ENCODE results near the gene TRIM37.
A peak's percentile ranks its signal among the peaks of the same experiment; 100 is the strongest.
"Not testable (repeated sequence)": the region's sequence is repeated elsewhere in the genome, so short reads cannot be mapped to it uniquely, and the experiment has no call there.

TRIM37 gene

GRCh38 chr17:59149051-59149450 is 42.4 kb upstream of the TRIM37 start:
- Histone ChIP-seq H3K36me3 (ENCODE audit: low read length) (peaks cover 5% of the 10 kb centered on the region; the same call in 1 of the 2 replicates), H3K27me3 (ENCODE audit: low read length) (no peaks in the 10 kb centered on the region), H3K9ac (ENCODE audit: low read length) (no peak overlapping the region), H4K20me1 (ENCODE audit: low read depth, low read length) (peaks cover 18% of the 10 kb centered on the region), H3K79me2 (ENCODE audit: insufficient read depth, low read length) (peaks cover 100% of the 10 kb centered on the region), H3F3A (ENCODE audit: insufficient read depth) (peaks cover 20% of the 10 kb centered on the region), H3K9me2 (replicated peaks; ENCODE audit: insufficient read depth, low read length) (no peaks in the 10 kb centered on the region), H3K4me3 (ENCODE audit: insufficient read depth, low read length, poor library complexity, severe bottlenecking) (no peak overlapping the region), H3K9me3 (ENCODE audit: insufficient read depth, low read length) (no peaks in the 10 kb centered on the region), H3K4me2 (ENCODE audit: low read depth, low read length, poor library complexity, severe bottlenecking) (peak overlapping the region; percentile 4), H2AFZ (ENCODE audit: low read depth, low read length, severe bottlenecking) (no peak overlapping the region), H3K27ac (ENCODE audit: low read depth, low read length) (no peak overlapping the region)
- TF ChIP-seq EZH2phosphoT487 (conservative IDR thresholded peaks at IDR 0.05; ENCODE audit: low read length) (no peak), CTCF (IDR thresholded peaks at IDR 0.05; ENCODE audit: insufficient read depth, low read length, poor library complexity, severe bottlenecking) (no peak)

DNA sequence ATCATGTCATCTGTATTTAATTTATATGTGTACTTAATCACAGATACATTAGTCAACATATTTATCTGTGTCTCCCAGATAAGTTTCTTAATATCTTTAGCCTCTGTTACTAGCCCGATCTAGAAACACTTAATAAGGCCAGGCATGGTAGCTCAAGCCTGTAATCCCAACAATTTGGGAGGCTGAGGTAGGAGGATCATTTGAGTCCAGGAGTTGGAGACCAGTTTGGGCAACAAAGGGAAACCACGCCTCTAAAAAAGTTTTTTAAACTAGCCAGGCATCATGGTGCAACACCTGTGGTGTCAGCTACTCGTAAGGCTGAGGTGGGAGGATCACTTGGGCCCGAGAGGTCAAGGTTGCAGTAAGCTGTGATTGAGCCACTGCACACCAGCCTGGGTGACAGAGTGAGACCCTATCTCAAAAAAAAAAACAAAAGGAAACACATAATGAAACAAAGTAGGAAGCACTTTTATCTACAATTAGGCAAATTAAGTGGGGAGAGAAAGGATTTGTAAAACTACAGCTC is 39.0 kb upstream of the TRIM37 start:
- peaks cover 18% of the 10 kb centered on the region for H4K20me1 ChIP-seq (ENCODE audit: low read depth, low read length)
- H3K79me2 ChIP-seq (ENCODE audit: insufficient read depth, low read length): peaks cover 99% of the 10 kb centered on the region
- H3K27me3 ChIP-seq (ENCODE audit: low read length): no peaks in the 10 kb centered on the region
- H3K9me3 ChIP-seq (ENCODE audit: insufficient read depth, low read length): no peaks in the 10 kb centered on the region
- no peak overlapping the region for H3K27ac ChIP-seq (ENCODE audit: low read depth, low read length)
- no peak overlapping the region for H3K4me2 ChIP-seq (ENCODE audit: low read depth, low read length, poor library complexity, severe bottlenecking)
- H2AFZ ChIP-seq (ENCODE audit: low read depth, low read length, severe bottlenecking): no peak overlapping the region
- no peak for TF ChIP-seq EZH2phosphoT487 (conservative IDR thresholded peaks at IDR 0.05; ENCODE audit: low read length)
- no peak overlapping the region for H3K4me3 ChIP-seq (ENCODE audit: insufficient read depth, low read length, poor library complexity, severe bottlenecking)
- peaks cover 5% of the 10 kb centered on the region; the same call in 1 of the 2 replicates for H3K36me3 ChIP-seq (ENCODE audit: low read length)
- H3K9me2 ChIP-seq (replicated peaks; ENCODE audit: insufficient read depth, low read length): no peaks in the 10 kb centered on the region
- no peak overlapping the region for H3K9ac ChIP-seq (ENCODE audit: low read length)
- H3F3A ChIP-seq (ENCODE audit: insufficient read depth): peaks cover 5% of the 10 kb centered on the region; the same call in 1 of the 2 replicates

DNA sequence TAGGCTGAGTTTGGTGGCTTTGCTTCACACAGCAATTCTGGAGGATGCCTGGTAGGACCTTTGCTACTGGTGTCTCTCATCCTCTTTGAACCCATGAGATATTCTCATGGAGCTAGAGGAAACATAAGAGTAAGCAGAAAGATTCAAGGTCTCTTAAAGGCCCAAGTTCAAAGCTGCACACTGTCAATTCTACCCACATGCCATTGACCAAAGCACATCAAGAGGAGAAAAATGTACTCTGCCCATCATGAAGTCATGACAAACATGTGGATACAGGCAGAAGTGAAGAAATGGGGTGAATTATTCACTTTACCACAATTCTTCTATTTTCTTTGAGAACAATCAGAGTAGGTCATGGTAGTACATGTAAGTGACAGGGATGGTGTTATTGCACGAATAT is 35.2 kb upstream of the TRIM37 start:
- no peak overlapping the region for H2AFZ ChIP-seq (ENCODE audit: low read depth, low read length, severe bottlenecking)
- peaks cover 24% of the 10 kb centered on the region for H4K20me1 ChIP-seq (ENCODE audit: low read depth, low read length)
- H3K4me2 ChIP-seq (ENCODE audit: low read depth, low read length, poor library complexity, severe bottlenecking): no peak overlapping the region
- no peak overlapping the region for H3K9ac ChIP-seq (ENCODE audit: low read length)
- H3K27ac ChIP-seq (ENCODE audit: low read depth, low read length): no peak overlapping the region
- H3K27me3 ChIP-seq (ENCODE audit: low read length): no peaks in the 10 kb centered on the region
- TF ChIP-seq CTCF (IDR thresholded peaks at IDR 0.05; ENCODE audit: insufficient read depth, low read length, poor library complexity, severe bottlenecking) (no peak), EZH2phosphoT487 (conservative IDR thresholded peaks at IDR 0.05; ENCODE audit: low read length) (no peak)
- H3F3A ChIP-seq (ENCODE audit: insufficient read depth): 0 out of 2 replicates have a peak, but pooled peaks cover 4% of the 10 kb centered on the region
- H3K79me2 ChIP-seq (ENCODE audit: insufficient read depth, low read length): peaks cover 99% of the 10 kb centered on the region
- no peaks in the 10 kb centered on the region; the same call in 1 of the 2 replicates for H3K36me3 ChIP-seq (ENCODE audit: low read length)
- H3K9me3 ChIP-seq (ENCODE audit: insufficient read depth, low read length): no peaks in the 10 kb centered on the region
- H3K9me2 ChIP-seq (replicated peaks; ENCODE audit: insufficient read depth, low read length): no peaks in the 10 kb centered on the region
- H3K4me3 ChIP-seq (ENCODE audit: insufficient read depth, low read length, poor library complexity, severe bottlenecking): no peak overlapping the region

DNA sequence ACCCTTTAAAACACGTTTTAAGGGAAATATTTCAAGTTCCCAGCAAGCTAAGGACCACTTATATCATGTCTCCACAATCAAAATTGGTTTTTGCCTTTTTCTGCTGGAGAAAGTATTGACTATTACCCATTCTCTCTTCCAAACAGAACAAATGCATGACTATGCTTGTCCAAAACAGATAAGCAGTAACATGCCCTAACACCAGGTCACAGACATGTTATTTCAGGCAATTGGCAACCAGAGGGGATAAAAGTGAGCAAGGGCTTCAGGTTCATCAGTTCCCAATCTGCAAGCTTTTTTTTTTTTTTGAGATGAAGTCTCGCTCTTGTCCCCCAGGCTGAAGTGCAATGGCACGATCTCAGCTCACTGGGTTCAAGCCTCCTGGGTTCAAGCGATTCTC is 33.3 kb upstream of the TRIM37 start:
- Histone ChIP-seq H3K4me3 (ENCODE audit: insufficient read depth, low read length, poor library complexity, severe bottlenecking) (no peak overlapping the region), H3K9me2 (replicated peaks; ENCODE audit: insufficient read depth, low read length) (no peaks in the 10 kb centered on the region), H3K9me3 (ENCODE audit: insufficient read depth, low read length) (no peaks in the 10 kb centered on the region), H3K79me2 (ENCODE audit: insufficient read depth, low read length) (peaks cover 98% of the 10 kb centered on the region), H3K9ac (ENCODE audit: low read length) (no peak overlapping the region), H4K20me1 (ENCODE audit: low read depth, low read length) (peaks cover 12% of the 10 kb centered on the region), H3F3A (ENCODE audit: insufficient read depth) (0 out of 2 replicates have a peak, but pooled peaks cover 4% of the 10 kb centered on the region), H3K4me2 (ENCODE audit: low read depth, low read length, poor library complexity, severe bottlenecking) (no peak overlapping the region), H3K27ac (ENCODE audit: low read depth, low read length) (no peak overlapping the region), H3K27me3 (ENCODE audit: low read length) (no peaks in the 10 kb centered on the region), H3K36me3 (ENCODE audit: low read length) (no peaks in the 10 kb centered on the region; the same call in 1 of the 2 replicates), H2AFZ (ENCODE audit: low read depth, low read length, severe bottlenecking) (no peak overlapping the region)
- TF ChIP-seq EZH2phosphoT487 (conservative IDR thresholded peaks at IDR 0.05; ENCODE audit: low read length): no peak
- no peak for TF ChIP-seq CTCF (IDR thresholded peaks at IDR 0.05; ENCODE audit: insufficient read depth, low read length, poor library complexity, severe bottlenecking)

GRCh38 chr17:59138339-59138738 is 31.7 kb upstream of the TRIM37 start:
- not testable (repeated sequence) for H2AFZ ChIP-seq (ENCODE audit: low read depth, low read length, severe bottlenecking); H3K36me3 ChIP-seq (ENCODE audit: low read length); H4K20me1 ChIP-seq (ENCODE audit: low read depth, low read length); H3F3A ChIP-seq (ENCODE audit: insufficient read depth); H3K27ac ChIP-seq (ENCODE audit: low read depth, low read length); H3K9ac ChIP-seq (ENCODE audit: low read length); H3K9me2 ChIP-seq (replicated peaks; ENCODE audit: insufficient read depth, low read length); H3K27me3 ChIP-seq (ENCODE audit: low read length); H3K4me3 ChIP-seq (ENCODE audit: insufficient read depth, low read length, poor library complexity, severe bottlenecking); H3K4me2 ChIP-seq (ENCODE audit: low read depth, low read length, poor library complexity, severe bottlenecking); H3K9me3 ChIP-seq (ENCODE audit: insufficient read depth, low read length)
- peaks cover 98% of the 10 kb centered on the region for H3K79me2 ChIP-seq (ENCODE audit: insufficient read depth, low read length)

Data from SU-DHL-6 (cell line).